Pancreas (tissue), 10 donors: ENCODE data around the gene C19orf33. TPM values are rescaled to one million over a fixed set of nuclear protein-coding genes. Genes with fewer than 3 reads are reported as not detected.
"Not testable (repeated sequence)": the region's sequence is repeated elsewhere in the genome, so short reads cannot be mapped to it uniquely, and the experiment has no call there.

Experiments
- ATAC-seq, 4 donors: fragments of 200-7000 bp; cut with Tn5 transposase; one replicate each; pipeline versions ENCODE4 v1.8.0 to v1.9.1; 2020; ENCODE audit warnings: mild to moderate bottlenecking in 4 of 4, moderate library complexity in 4 of 4
- DNase-seq, 6 donors: peaks; one replicate each; pipeline ENCODE4 v3.0.0-alpha.2; 2020
- FAIRE-seq: peaks from 2 replicates; lab custom pipeline; 2012; peaks lifted over from hg19 to GRCh38; lab: Jason Lieb, UNC
- H3K27ac ChIP-seq, 4 donors: fragments of 200-600 bp; sonication (generic); 1 replicate in 3 of 4; 2 replicates in 1 of 4; pipeline versions ENCODE4 v1.5.0 to v1.8.0; 2020
- H3K27me3 ChIP-seq, 4 donors: fragments of 200-600 bp; one replicate each; pipeline ENCODE4 v1.8.0; 2021
- H3K36me3 ChIP-seq, 3 donors: fragments of 200-600 bp; sonication (generic) in 1 of 3; one replicate each; pipeline versions ENCODE4 v1.5.0 to v1.8.0; 2020 to 2021
- H3K4me1 ChIP-seq, 3 donors: fragments of 200-600 bp; one replicate each; pipeline ENCODE4 v1.8.0; 2021
- H3K4me3 ChIP-seq, 4 donors: fragments of 200-600 bp; sonication (generic) in 2 of 4; one replicate each; pipeline versions ENCODE4 v1.5.0 to v1.8.0; 2020 to 2021
- H3K9me3 ChIP-seq, 4 donors: fragments of 200-600 bp; one replicate each; pipeline ENCODE4 v1.8.0; 2021
- CTCF ChIP-seq, 4 donors: fragments of 200-600 bp; sonication (generic) in 3 of 4; IDR thresholded peaks; one replicate each; pipeline versions ENCODE4 v1.5.0 to v1.8.0; 2021; ENCODE audit warnings: antibody characterized with exemption in 4 of 4
- WGBS, 2 donors: extraction: QIAGEN DNeasy Blood & Tissue Kit; methylation state at CpG; one replicate each; pipeline ENCODE4 v1.1.7; 2013; 5-methylcytosine and 5-hydroxymethylcytosine counted together
- intact Hi-C, 3 donors: fragments of 100-400 bp; cut with DNase I; formaldehyde crosslinking; loops; one replicate each; pipeline versions ENCODE4 v1.11.1 to v1.14.2; 2022
- polyA plus RNA-seq, 2 donors: library from polyadenylated mRNA; stranded (reverse); fragments of 200-250 nt; gene quantifications; one replicate each; pipeline ENCODE4 v1.2.3, GENCODE V29; 2013
- total RNA-seq, 6 donors: library from RNA; stranded (reverse); fragmentation: NEBNext Ultra II Directional in 4 of 6; extraction: Animal tissue kit (Norgen Biotek cat#: 25700) in 4 of 6; gene quantifications; one replicate each; pipeline versions ENCODE4 v1.2.1 to v1.2.4, GENCODE V29; 2021 to 2023
- donor health status: healthy with polysubstance abuse.
- donor health status: DM: no; HTN: no; CAD: no; lungs with moderate emphysema.
- donor health status: DM: no; HTN: no; CAD: no.
- donor health status: control.
- donor health status: control.
- donor health status: Bipolar disorder and iron deficiency.
- donor health status: DM: yes; HTN: yes; CAD: no.
- donor health status: DM: no; HTN: no; CAD: no.
- donor health status: DM: no; HTN: no; CAD: no.
- donor health status: DM: yes; HTN: yes; CAD: no.

C19orf33 gene
- 1 to 10 TPM in 5 of 6 donors, under 1 TPM in 1; 0.59 to 6.7 (median 3.0) TPM for total RNA-seq
- 10 to 100 TPM; 13.1 to 19.4 TPM for polyA plus RNA-seq

- intact Hi-C loops = no loop called here
- no peak for FAIRE-seq
These were observed at the start of gene C19orf33 for GRCh38 chr19:38303517-38304351. Gene C19orf33, plus strand, starts transcription at chr19:38304251. Its CDS starts 11 bp downstream, at chr19:38304262.

DNA sequence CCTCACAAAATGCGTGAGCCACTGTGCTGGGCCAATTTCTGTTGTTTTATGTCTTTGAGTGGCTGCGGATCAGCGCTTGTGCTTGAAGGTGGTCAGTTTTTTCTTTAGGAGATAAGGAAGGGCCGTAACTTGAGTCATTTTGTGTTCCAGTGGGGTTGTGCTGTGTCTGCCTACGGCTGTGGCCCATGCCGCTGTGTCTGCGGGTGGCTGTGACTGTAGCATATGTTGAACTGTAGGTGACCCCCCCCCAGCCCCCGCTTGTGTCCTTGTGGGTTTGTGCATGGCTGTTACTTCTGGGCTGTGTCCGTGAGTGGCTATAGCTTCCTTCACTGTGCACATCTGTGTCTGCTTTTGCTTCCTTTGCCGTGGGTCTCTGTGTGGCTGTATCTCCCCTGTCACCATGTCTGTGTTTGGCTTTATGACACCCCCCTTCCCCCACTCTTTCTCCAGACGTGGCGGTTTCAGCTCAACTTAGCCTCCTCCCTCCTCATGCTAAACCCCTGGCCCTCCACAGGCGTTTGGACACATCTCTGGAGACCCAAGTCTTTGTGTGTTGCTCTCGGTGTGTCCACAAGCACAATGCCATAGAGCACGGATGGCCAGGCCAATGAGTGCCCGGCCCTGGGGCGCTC, 48.6 kb upstream of the C19orf33 start:
- ATAC-seq (peak; percentile 12 to 42 (median 36)), FAIRE-seq (no peak), DNase-seq (peak in 1 of 6 donors; percentile 50)
- no peak for TF ChIP-seq CTCF (IDR thresholded peaks at IDR 0.05)
- intact Hi-C loops = no loop called here
- no peaks in the 10 kb centered on the region for H3K9me3 ChIP-seq
- H3K4me1 ChIP-seq = peaks cover 0 to 15% (median 5%) of the 10 kb centered on the region in 3 donors
- no peaks in the 10 kb centered on the region for H3K27me3 ChIP-seq
- H3K36me3 ChIP-seq = no peaks in the 10 kb centered on the region
- peak overlapping the region; percentile 26 to 59 (median 34) for H3K4me3 ChIP-seq
- WGBS, 2 donors = 44 to 50% methylated on average over 17 of the region's 17 CpGs
- H3K27ac ChIP-seq = peak overlapping the region in 3 of 4 donors; percentile 5 to 44 (median 31)

More at GRCh38 chr19:38303517-38304351, at the start of gene C19orf33:
- H3K27ac ChIP-seq = no peak within 1 kb of the TSS
- no peak for TF ChIP-seq CTCF (IDR thresholded peaks at IDR 0.05)
- H3K4me1 ChIP-seq = peaks cover 0 to 5% (median 0%) of the 10 kb centered on the region in 3 donors
- ATAC-seq = peak; percentile 12 to 43 (median 39)
- H3K9me3 ChIP-seq = no peaks in the 10 kb centered on the region
- peak in 1 of 6 donors; percentile 43 for DNase-seq
- H3K4me3 ChIP-seq = peak within 1 kb of the TSS in 1 of 4 donors; percentile 33
- H3K27me3 ChIP-seq = no peaks in the 10 kb centered on the region
- 62 to 65% methylated on average over 27 to 28 of the region's 28 CpGs for WGBS, 2 donors
- H3K36me3 ChIP-seq = no peaks in the 10 kb centered on the region

DNA sequence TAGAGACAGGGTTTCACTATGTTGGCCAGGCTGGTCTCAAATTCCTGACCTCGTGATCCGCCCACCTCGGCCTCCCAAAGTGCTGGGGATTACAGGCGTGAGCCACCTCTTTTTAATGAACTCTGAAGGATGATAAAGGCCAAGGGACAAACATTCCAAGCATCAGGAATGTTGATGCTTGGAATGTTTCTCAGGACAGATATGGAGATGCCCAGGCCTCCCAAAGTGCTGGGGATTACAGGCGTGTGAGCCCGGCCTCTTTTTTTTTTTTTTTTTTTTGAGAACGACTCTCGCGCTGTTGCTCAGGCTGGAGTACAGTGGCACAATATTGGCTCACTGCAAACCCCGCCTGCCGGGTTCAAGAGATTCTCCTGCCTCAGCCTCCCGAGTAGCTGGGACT, 42.1 kb upstream of the C19orf33 start:
- H3K36me3 ChIP-seq, H3K9me3 ChIP-seq, H3K27me3 ChIP-seq, DNase-seq, H3K4me3 ChIP-seq, H3K4me1 ChIP-seq, FAIRE-seq, H3K27ac ChIP-seq, ATAC-seq, intact Hi-C loops: not testable (repeated sequence)
- WGBS, 2 donors = 93 to 94% methylated on average over 12 of the region's 12 CpGs

DNA sequence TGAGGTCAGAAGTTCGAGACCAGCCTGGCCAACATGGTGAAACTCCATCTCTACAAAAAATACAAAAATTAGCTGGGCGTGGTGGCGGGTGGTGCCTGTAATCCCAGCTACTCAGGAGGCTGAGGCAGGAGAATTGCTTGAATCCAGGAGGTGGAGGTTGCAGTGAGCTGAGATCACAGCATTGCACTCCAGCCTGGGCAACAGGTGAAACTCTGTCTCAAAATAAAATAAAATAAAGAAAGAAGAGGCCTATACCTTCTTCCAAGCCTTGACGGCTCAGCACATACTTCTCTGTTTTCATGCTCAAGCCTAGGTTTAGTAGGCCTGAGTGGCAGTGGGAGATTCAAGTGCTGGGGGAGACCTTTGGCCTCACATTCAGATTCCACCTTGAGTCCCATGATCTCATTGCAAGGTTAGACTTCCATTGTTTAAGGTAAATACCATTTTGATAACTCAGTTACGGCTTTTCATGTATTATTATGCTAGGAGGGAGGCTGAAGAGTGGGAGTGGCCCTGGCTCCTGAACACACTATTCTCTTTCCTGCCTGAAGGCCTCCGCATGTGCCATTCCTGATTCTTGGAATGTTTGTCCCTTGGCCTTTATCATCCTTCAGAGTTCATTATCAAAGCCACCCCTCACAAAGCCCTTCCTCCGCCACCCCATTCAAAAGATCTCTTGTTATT, 41.3 kb upstream of the C19orf33 start:
- no peaks in the 10 kb centered on the region for H3K27me3 ChIP-seq
- TF ChIP-seq CTCF (IDR thresholded peaks at IDR 0.05) = no peak
- no peak for ATAC-seq
- DNase-seq = no peak
- H3K4me3 ChIP-seq = no peak overlapping the region
- no peaks in the 10 kb centered on the region for H3K36me3 ChIP-seq
- peak overlapping the region in 2 of 4 donors; percentile 97 to 99 for H3K27ac ChIP-seq
- H3K9me3 ChIP-seq = no peaks in the 10 kb centered on the region
- peaks cover 0 to 8% (median 3%) of the 10 kb centered on the region in 3 donors for H3K4me1 ChIP-seq
- intact Hi-C loops = no loop called here
- WGBS, 2 donors = 79 to 89% methylated on average over 7 of the region's 7 CpGs
- FAIRE-seq = no peak
